Measurements from ENCODE around the gene DDX52. TPM values are rescaled to one million over a fixed set of nuclear protein-coding genes. Genes with fewer than 3 reads are reported as not detected.
"Not testable (repeated sequence)": the region's sequence is repeated elsewhere in the genome, so short reads cannot be mapped to it uniquely, and the experiment has no call there.

Gene DDX52
- total RNA-seq, 1 donor from 2014 or later: 46.6 TPM

DNA sequence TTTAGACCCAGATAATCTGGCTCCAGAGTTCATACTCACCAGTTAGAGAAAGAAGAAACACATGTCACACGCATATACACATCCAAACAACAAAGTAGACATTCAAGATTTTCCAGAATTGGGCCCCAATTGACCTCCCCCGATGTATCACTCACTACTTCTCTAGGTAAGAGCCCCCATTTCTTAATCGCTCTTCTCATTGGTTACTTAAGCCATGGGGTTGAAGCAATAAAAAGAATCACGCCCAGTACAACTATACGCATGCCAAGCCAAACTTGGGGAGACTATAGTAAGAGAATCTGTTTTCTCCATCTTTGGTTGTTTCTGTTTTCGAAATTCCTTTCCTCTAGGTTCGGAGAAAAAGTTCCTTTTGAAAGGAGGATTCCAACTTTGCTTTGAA lies 565 bp downstream of the DDX52 start:
- intact Hi-C loops (cut with micrococcal nuclease): loop anchor here (2.0 kb wide), 1 partner anchor 34 kb away; the partner anchor contains the start of gene SYNRG
- Mint-ChIP-seq H3K4me1 (peaks cover 27% of the 10 kb centered on the region), H3K9me3 (no peaks in the 10 kb centered on the region), H3K27ac (peak overlapping the region; percentile 92), H3K4me3 (peak overlapping the region; percentile 94), H3K36me3 (ENCODE audit: low read depth) (peaks cover 33% of the 10 kb centered on the region), H3K27me3 (peaks cover 35% of the 10 kb centered on the region)
- peak; percentile 58 for DNase-seq

DNA sequence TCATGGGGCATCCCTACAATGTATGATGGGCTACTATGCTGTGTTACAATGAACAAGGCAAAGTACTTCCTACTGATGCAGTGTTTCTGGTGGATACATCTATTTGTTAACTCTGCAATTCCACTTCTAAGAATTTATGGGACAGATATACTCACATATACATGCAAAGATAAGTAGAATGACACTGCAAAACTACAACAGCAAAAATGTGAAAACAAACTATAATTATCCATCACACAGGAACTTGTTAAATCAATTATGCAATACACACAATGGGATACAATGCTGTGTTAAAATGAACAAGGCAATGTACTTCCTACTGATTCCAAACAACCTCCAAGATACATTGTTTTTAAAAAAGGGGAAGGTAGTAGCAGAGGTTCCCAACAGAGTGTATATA lies 3.2 kb downstream of the DDX52 start:
- DNase-seq: no peak
- Mint-ChIP-seq H3K4me3 (peak overlapping the region; percentile 5), H3K4me1 (peaks cover 27% of the 10 kb centered on the region), H3K9me3 (no peaks in the 10 kb centered on the region), H3K27ac (no peak overlapping the region), H3K36me3 (ENCODE audit: low read depth) (peaks cover 51% of the 10 kb centered on the region), H3K27me3 (peaks cover 12% of the 10 kb centered on the region)
- intact Hi-C loops (cut with micrococcal nuclease): no loop called here

DNA sequence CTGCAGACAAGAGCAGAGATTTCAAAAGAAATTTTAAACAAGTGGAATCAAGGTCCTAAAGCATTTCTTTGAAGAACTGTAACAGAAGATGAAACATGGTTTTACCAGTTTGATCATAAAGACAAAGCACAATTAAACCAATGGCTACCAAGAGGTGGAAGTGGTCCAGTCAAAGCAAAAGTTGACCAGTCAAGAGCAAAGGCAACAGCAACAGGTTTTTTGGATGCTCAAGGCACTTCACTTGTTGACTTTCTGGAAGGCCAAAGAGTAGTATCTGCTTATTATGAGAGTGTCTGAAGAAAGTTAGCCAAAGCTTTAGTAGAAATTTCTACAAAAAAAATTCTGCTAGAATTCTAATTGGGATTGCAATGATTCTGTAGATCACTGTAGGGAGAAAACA lies 5.3 kb downstream of the DDX52 start:
- no peaks in the 10 kb centered on the region for H3K27me3 Mint-ChIP-seq
- intact Hi-C loops (cut with micrococcal nuclease): no loop called here
- H3K4me3 Mint-ChIP-seq: no peak overlapping the region
- peaks cover 51% of the 10 kb centered on the region for H3K36me3 Mint-ChIP-seq (ENCODE audit: low read depth)
- H3K9me3 Mint-ChIP-seq: no peaks in the 10 kb centered on the region
- H3K27ac Mint-ChIP-seq: no peak overlapping the region
- DNase-seq: no peak
- peaks cover 24% of the 10 kb centered on the region for H3K4me1 Mint-ChIP-seq

DNA sequence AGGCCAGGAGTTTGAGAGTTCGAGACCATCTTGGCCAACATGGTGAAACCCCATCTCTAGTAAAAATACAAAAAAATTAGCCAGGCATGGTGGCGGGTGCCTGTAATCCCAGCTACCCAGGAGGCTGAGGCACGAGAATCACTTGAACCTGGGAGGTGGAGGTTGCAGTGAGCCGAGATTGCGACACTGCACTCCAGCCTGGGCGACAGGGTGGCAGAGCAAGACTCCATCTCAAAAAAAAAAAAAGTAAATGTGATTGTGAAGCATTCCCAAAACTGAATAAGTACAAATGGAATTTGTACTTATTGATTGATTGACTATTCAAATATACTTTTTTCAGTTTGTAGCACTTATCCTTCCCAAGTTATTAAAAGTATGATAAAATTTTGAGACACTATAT lies 26.8 kb downstream of the DDX52 start:
- H3K4me3 Mint-ChIP-seq; intact Hi-C loops (cut with micrococcal nuclease); H3K9me3 Mint-ChIP-seq; H3K27me3 Mint-ChIP-seq; H3K4me1 Mint-ChIP-seq; H3K27ac Mint-ChIP-seq; DNase-seq: not testable (repeated sequence)
- H3K36me3 Mint-ChIP-seq (ENCODE audit: low read depth): peaks cover 34% of the 10 kb centered on the region

DNA sequence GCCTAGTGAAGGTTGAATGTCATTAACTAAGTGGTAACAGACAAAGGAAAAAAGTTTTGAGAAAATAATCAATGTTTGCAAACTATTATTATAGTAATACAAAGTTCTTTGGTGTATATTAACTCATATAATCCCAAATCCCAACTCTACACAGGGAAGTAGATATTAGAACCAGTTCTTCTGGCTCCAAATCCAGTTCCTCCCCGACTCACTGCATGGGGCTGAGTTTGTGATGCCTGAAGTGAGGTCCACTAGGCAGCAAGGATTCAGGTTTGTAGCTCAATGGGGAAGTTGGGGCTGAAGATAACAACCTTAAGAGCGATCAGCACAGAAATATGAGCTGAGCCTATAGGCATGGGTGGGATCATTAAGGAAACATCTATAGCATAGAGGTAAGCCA lies 28.4 kb downstream of the DDX52 start:
- intact Hi-C loops (cut with micrococcal nuclease): no loop called here
- H3K9me3 Mint-ChIP-seq: no peaks in the 10 kb centered on the region
- no peak overlapping the region for H3K4me3 Mint-ChIP-seq
- H3K27me3 Mint-ChIP-seq: no peaks in the 10 kb centered on the region
- H3K4me1 Mint-ChIP-seq: peaks cover 2% of the 10 kb centered on the region
- peaks cover 27% of the 10 kb centered on the region for H3K36me3 Mint-ChIP-seq (ENCODE audit: low read depth)
- no peak overlapping the region for H3K27ac Mint-ChIP-seq
- no peak for DNase-seq

- intact Hi-C loops (cut with micrococcal nuclease): no loop called here
- Mint-ChIP-seq H3K9me3 (no peaks in the 10 kb centered on the region), H3K27ac (no peak overlapping the region), H3K36me3 (ENCODE audit: low read depth) (peaks cover 27% of the 10 kb centered on the region), H3K27me3 (no peaks in the 10 kb centered on the region), H3K4me1 (peaks cover 6% of the 10 kb centered on the region), H3K4me3 (no peak overlapping the region)
- no peak for DNase-seq
These were observed 28.9 kb downstream of the DDX52 start for GRCh38 chr17:37614391-37614790.

DNA sequence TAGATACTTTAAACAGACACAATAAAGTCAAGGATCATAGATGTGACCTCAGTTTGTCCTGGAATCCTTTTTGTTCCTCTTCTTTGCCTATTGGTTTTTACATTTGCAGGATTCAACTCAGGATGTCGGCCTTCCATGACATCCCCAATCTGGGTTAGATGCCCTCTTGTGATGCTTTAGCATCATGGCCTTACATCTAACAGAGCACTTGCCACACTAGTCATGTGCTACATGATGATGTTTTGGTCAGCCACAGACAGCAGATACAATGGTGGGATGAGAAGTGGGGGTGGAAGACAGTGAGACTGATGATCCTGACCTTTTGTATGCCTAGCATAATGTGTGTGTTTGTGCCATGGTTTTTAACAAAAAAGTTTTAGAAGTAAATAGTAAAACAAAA lies 32.3 kb downstream of the DDX52 start:
- no peaks in the 10 kb centered on the region for H3K27me3 Mint-ChIP-seq
- no peak for DNase-seq
- peak overlapping the region; percentile 22 for H3K4me3 Mint-ChIP-seq
- intact Hi-C loops (cut with micrococcal nuclease): no loop called here
- H3K9me3 Mint-ChIP-seq: no peaks in the 10 kb centered on the region
- H3K27ac Mint-ChIP-seq: no peak overlapping the region
- H3K4me1 Mint-ChIP-seq: peaks cover 18% of the 10 kb centered on the region
- H3K36me3 Mint-ChIP-seq (ENCODE audit: low read depth): peaks cover 20% of the 10 kb centered on the region

GRCh38 chr17:37610041-37610420 lies 33.2 kb downstream of the DDX52 start:
- intact Hi-C loops (cut with micrococcal nuclease); H3K9me3 Mint-ChIP-seq; DNase-seq; H3K27me3 Mint-ChIP-seq: not testable (repeated sequence)
- H3K36me3 Mint-ChIP-seq (ENCODE audit: low read depth): peaks cover 23% of the 10 kb centered on the region
- H3K4me3 Mint-ChIP-seq: peak overlapping the region; percentile 92
- peaks cover 27% of the 10 kb centered on the region for H3K4me1 Mint-ChIP-seq
- peak overlapping the region; percentile 80 for H3K27ac Mint-ChIP-seq

DNA sequence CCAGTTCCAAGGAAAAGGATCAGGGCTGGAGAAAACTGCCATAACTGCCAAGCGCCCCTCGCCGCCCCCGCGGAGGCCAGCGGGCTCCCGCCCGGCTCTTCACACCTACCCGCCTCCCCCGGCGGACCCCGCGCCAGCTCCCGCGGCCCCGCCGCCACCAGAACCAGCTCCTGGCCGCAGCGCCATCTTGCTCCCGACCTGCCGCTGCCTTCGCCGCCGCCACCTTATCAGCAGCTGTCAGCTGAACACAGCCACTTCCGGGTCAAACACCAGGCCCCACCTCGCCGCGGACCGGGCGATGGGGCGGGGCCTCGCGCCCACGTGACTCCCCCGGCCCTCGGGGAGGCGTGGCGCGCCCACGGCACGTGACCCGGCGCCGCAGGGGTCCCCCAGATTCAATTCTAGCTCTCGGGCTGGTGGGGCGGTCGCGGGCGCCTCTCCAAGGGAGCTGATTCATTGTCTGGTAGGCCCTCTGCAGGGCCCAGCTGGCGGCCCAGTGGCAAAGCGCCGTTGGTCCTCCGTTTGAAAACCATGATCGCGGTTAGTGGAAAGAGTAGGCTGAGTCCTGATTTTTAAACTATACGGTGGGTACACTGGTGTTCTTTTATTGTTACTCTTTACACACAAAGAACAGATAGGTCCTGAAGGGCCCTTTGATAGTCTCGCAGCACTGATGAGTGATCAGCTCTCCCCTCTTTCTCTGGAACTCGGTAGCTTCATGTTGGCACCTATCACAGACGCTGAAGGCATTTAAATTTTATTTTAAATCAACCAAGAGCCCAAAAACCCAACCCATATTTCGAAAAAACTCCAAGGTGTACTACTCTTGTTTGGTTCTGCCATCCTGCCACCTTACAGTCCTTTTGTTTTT lies 33.8 kb downstream of the DDX52 start, which contains the start of gene SYNRG:
Gene SYNRG (minus strand): TSS at position 249 of the 871 bp plus-strand sequence. CDS start 63 bp downstream, at position 186.
- peak; percentile 98 for DNase-seq
- H3K9me3 Mint-ChIP-seq: no peaks in the 10 kb centered on the region
- peak within 1 kb of the TSS; percentile 92 for H3K4me3 Mint-ChIP-seq
- H3K36me3 Mint-ChIP-seq (ENCODE audit: low read depth): peaks cover 24% of the 10 kb centered on the region
- H3K27ac Mint-ChIP-seq: peak within 1 kb of the TSS; percentile 92
- H3K4me1 Mint-ChIP-seq: peaks cover 33% of the 10 kb centered on the region
- H3K27me3 Mint-ChIP-seq: no peaks in the 10 kb centered on the region
- intact Hi-C loops (cut with micrococcal nuclease): loop anchor here (2.0 to 10.0 kb wide), 5 partner anchors 33 to 208 kb away; partner anchors contain the start of genes ACACA, DDX52, DUSP14 and TADA2A

DNA sequence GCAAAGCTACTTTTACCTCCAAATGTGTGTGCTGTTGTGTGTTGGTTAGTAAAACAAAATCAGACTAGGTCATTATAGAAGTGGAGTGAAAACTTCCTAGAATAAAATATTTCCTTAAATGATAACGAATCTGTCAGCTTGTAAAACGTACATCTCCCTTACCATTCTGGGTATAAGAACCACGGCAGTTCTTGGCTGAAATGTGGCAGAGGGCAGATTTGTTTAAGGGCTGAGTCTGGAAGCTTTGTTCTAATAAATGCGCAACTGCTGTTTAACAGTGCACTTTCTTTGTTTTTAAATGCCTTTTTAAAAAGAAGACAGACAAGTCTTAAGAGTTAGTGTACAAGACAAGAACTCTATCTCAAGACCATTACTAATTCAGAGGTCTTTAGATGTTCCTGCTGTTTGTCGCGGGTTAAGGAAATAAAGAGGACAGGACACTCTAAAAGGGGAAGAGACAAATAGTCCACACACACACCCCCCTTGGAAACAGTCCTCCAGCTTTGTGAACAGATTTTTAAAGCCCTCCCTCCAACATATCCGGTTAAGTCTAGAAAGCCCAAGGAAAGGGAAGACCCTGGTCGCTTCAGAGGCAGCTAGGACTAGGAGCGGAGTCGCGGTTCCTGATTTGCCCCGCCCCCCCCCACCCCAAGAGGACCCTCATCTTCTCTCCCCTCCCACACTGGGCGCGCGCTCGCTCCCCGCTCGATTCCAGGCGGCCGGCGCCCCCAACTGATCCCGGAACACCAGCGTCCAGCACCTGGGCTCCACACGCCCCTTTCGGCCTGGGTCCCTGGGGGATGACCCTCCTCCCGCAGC lies 34.7 kb downstream of the DDX52 start:
- intact Hi-C loops (cut with micrococcal nuclease): loop anchor here (2.0 to 10.0 kb wide), 5 partner anchors 34 to 209 kb away; partner anchors contain the start of genes ACACA, DDX52, DUSP14 and TADA2A
- Mint-ChIP-seq H3K36me3 (ENCODE audit: low read depth) (peaks cover 21% of the 10 kb centered on the region), H3K27me3 (no peaks in the 10 kb centered on the region), H3K4me3 (peak overlapping the region; percentile 92), H3K4me1 (peaks cover 39% of the 10 kb centered on the region), H3K27ac (peak overlapping the region; percentile 92), H3K9me3 (no peaks in the 10 kb centered on the region)
- DNase-seq: peak; percentile 67

- H3K4me3 Mint-ChIP-seq: peak overlapping the region; percentile 92
- H3K27me3 Mint-ChIP-seq: no peaks in the 10 kb centered on the region
- peaks cover 44% of the 10 kb centered on the region for H3K4me1 Mint-ChIP-seq
- peak overlapping the region; percentile 92 for H3K27ac Mint-ChIP-seq
- peak; percentile 78 for DNase-seq
- H3K36me3 Mint-ChIP-seq (ENCODE audit: low read depth): peaks cover 21% of the 10 kb centered on the region
- intact Hi-C loops (cut with micrococcal nuclease): loop anchor here (2.0 to 10.0 kb wide), 5 partner anchors 35 to 210 kb away; partner anchors contain the start of genes ACACA, DDX52, DUSP14 and TADA2A
- H3K9me3 Mint-ChIP-seq: no peaks in the 10 kb centered on the region
These were observed 35.5 kb downstream of the DDX52 start for GRCh38 chr17:37607637-37608331.

GRCh38 chr17:37605813-37606505 lies 37.3 kb downstream of the DDX52 start:
- intact Hi-C loops (cut with micrococcal nuclease): loop anchor here (5.0 to 10.0 kb wide), 3 partner anchors 169 to 211 kb away; partner anchors contain the start of genes ACACA and TADA2A
- H3K4me3 Mint-ChIP-seq: peak overlapping the region; percentile 86
- H3K36me3 Mint-ChIP-seq (ENCODE audit: low read depth): peaks cover 24% of the 10 kb centered on the region
- no peaks in the 10 kb centered on the region for H3K9me3 Mint-ChIP-seq
- peak; percentile 86 for DNase-seq
- H3K27me3 Mint-ChIP-seq: no peaks in the 10 kb centered on the region
- H3K4me1 Mint-ChIP-seq: peaks cover 50% of the 10 kb centered on the region
- H3K27ac Mint-ChIP-seq: peak overlapping the region; percentile 91

DNA sequence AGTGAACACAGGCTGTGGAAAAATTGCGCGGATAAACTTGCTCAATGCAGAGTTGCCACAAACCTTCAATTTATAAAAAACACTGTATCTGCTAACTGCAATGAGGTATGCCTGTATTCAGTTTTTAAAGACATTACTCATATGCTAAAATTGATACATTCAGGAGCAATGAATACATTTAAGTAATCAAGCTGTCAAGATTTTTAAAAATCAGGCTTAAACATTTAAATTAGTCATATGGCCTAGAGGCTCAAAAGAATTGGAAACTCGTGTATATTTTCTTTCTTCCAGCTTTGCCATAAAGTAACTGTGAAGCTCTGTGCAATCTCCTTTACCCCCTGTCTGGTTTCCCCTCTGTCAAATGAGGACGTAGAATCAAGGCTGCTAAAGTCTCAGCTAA lies 38.2 kb downstream of the DDX52 start:
- Mint-ChIP-seq H3K36me3 (ENCODE audit: low read depth) (peaks cover 29% of the 10 kb centered on the region), H3K4me1 (peaks cover 55% of the 10 kb centered on the region), H3K27me3 (no peaks in the 10 kb centered on the region), H3K9me3 (no peaks in the 10 kb centered on the region), H3K27ac (peak overlapping the region; percentile 91), H3K4me3 (peak overlapping the region; percentile 86)
- DNase-seq: no peak
- intact Hi-C loops (cut with micrococcal nuclease): loop anchor here (5.0 to 10.0 kb wide), 3 partner anchors 170 to 212 kb away; partner anchors contain the start of genes ACACA and TADA2A

Data from activated CD4-positive, alpha-beta T cell treated with anti-CD3 and anti-CD28 coated beads, Interleukin-2, amount 10 ng/mL, durations not matched to agents 24 days and 14 days (primary cell).